Ishikawa (cell line): Measurements from ENCODE around the gene MATR3.

ENCODE experiments used
- MAX ChIP-seq: IDR thresholded peaks from 2 replicates; pipeline ENCODE4 v1.6.1; 2012
- NFIC ChIP-seq: IDR thresholded peaks from 2 replicates; pipeline ENCODE4 v1.6.1; 2012

The MATR3 gene

GRCh38 chr5:139379626-139380449 lies 86.3 kb downstream of the MATR3 start:
- TF ChIP-seq NFIC = no peak
- no peak for TF ChIP-seq MAX
